ENCODE results near the gene TREH. TPM values are rescaled to one million over a fixed set of nuclear protein-coding genes. Genes with fewer than 3 reads are reported as not detected.
"Not testable (repeated sequence)": the region's sequence is repeated elsewhere in the genome, so short reads cannot be mapped to it uniquely, and the experiment has no call there.

TREH gene
- total and polyA plus RNA-seq, 4 donors: 0.17 to 1.1 (median 0.19) TPM; not detected in 1

DNA sequence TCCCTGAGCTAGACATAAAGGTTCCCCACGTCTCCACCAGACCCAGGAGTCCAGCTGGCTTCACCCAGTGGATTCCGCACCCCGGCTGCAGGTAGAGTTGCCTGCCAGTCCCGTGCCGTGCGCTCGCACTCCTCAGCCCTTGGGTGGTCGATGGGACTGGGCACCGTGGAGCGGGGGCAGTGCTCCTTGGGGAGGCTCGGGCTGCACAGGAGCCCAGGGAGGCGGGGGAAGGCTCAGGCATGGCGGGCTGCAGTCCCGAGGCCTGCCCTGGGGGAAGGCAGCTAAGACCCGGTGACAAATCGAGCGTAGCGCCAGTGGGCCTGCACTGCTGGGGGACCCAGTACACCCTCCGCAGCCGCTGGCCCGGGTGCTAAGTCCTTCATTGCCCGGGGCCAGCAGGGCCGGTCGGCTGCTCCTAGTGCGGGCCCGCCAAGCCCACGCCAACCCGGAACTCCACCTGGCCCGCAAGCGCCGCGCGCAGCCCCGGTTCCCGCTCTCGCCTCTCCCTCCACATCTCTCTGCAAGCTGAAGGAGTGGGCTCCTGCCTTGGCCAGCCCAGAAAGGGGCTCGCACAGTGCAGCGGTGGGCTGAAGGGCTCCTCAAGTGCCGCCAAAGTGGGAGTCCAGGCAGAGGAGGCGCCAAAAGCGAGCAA, 9.5 kb upstream of the TREH start:
- H3K4me1 ChIP-seq (ENCODE audit: control insufficient read depth in 5 of 5, insufficient read depth in 5 of 5, low read length in 5 of 5): no peaks in the 10 kb centered on the region
- H3K27ac ChIP-seq (ENCODE audit: low read depth in 1 of 2, low read length in 1 of 2): no peak overlapping the region
- 80 to 85% methylated on average over 39 to 41 of the region's 41 CpGs for WGBS, 2 donors
- no peak for DNase-seq
- H3K4me3 ChIP-seq: no peak overlapping the region
- no peak overlapping the region for H3K9ac ChIP-seq (ENCODE audit: insufficient read depth in 1 of 2, low read length in 2 of 2)
- H3K9me3 ChIP-seq (ENCODE audit: control insufficient read depth in 4 of 4, insufficient read depth in 3 of 4, low read length in 3 of 4): no peaks in the 10 kb centered on the region
- ATAC-seq (ENCODE audit: insufficient read depth, low FRiP score): no peak
- H3K27me3 ChIP-seq (ENCODE audit: control insufficient read depth in 3 of 3, insufficient read depth in 3 of 3, low read length in 2 of 3): no peaks in the 10 kb centered on the region
- no peaks in the 10 kb centered on the region for H3K36me3 ChIP-seq (ENCODE audit: control insufficient read depth in 4 of 4, insufficient read depth in 4 of 4, low read length in 4 of 4)
- TF ChIP-seq, protein P1, sequence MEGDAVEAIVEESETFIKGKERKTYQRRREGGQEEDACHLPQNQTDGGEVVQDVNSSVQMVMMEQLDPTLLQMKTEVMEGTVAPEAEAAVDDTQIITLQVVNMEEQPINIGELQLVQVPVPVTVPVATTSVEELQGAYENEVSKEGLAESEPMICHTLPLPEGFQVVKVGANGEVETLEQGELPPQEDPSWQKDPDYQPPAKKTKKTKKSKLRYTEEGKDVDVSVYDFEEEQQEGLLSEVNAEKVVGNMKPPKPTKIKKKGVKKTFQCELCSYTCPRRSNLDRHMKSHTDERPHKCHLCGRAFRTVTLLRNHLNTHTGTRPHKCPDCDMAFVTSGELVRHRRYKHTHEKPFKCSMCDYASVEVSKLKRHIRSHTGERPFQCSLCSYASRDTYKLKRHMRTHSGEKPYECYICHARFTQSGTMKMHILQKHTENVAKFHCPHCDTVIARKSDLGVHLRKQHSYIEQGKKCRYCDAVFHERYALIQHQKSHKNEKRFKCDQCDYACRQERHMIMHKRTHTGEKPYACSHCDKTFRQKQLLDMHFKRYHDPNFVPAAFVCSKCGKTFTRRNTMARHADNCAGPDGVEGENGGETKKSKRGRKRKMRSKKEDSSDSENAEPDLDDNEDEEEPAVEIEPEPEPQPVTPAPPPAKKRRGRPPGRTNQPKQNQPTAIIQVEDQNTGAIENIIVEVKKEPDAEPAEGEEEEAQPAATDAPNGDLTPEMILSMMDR (IDR thresholded peaks at IDR 0.05; ENCODE audit: control extremely low read depth, extremely low read depth): no peak

DNA sequence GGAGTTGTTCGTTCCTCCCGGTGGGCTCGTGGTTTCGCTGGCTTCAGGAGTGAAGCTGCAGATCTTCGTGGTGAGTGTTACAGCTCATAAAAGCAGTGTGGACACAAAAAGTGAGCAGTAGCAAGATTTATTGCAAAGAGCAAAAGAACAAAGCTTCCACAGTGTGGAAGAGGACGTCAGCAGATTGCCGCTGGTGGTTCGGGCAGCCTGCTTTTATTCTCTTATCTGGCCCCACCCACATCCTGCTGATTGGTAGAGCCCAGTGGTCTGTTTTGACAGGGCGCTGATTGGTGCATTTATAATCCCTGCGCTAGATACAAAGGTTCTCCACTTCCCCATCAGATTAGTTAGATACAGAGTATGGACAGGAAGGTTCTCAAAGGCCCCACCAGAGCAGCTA, 8.9 kb upstream of the TREH start:
- not testable (repeated sequence) for H3K4me3 ChIP-seq; ATAC-seq (ENCODE audit: insufficient read depth, low FRiP score); H3K27ac ChIP-seq (ENCODE audit: low read depth in 1 of 2, low read length in 1 of 2); DNase-seq; H3K36me3 ChIP-seq (ENCODE audit: control insufficient read depth in 4 of 4, insufficient read depth in 4 of 4, low read length in 4 of 4); H3K9ac ChIP-seq (ENCODE audit: insufficient read depth in 1 of 2, low read length in 2 of 2); H3K9me3 ChIP-seq (ENCODE audit: control insufficient read depth in 4 of 4, insufficient read depth in 3 of 4, low read length in 3 of 4); H3K27me3 ChIP-seq (ENCODE audit: control insufficient read depth in 3 of 3, insufficient read depth in 3 of 3, low read length in 2 of 3); H3K4me1 ChIP-seq (ENCODE audit: control insufficient read depth in 5 of 5, insufficient read depth in 5 of 5, low read length in 5 of 5)
- WGBS, 2 donors: 64 to 80% methylated on average over 10 of the region's 10 CpGs

DNA sequence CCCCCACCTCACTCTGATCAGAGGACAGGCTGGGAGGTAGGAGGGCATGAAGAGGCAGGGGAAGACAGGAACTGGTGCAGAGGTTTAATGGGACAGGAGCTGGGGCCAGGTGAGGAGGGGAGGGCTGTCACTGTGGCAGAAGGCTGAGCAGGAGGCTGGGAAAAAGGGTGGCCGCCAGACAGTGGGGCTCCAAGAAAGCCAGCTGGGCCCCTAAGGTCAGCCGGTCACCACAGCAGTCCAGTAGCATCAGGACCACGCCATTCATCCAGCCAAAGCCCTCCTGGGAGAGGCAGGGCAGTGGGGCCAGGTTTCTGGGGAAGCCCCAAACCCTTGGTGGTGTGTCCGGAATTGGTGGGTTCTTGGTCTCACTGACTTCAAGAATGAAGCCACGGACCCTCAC, 8.5 kb upstream of the TREH start:
- H3K9me3 ChIP-seq (ENCODE audit: control insufficient read depth in 4 of 4, insufficient read depth in 3 of 4, low read length in 3 of 4): no peaks in the 10 kb centered on the region
- TF ChIP-seq, protein P1 (IDR thresholded peaks at IDR 0.05; ENCODE audit: control extremely low read depth, extremely low read depth): no peak
- WGBS, 2 donors: 90 to 91% methylated on average over 5 of the region's 5 CpGs
- DNase-seq (no peak), ATAC-seq (ENCODE audit: insufficient read depth, low FRiP score) (no peak)
- no peaks in the 10 kb centered on the region for H3K27me3 ChIP-seq (ENCODE audit: control insufficient read depth in 3 of 3, insufficient read depth in 3 of 3, low read length in 2 of 3)
- H3K4me1 ChIP-seq (ENCODE audit: control insufficient read depth in 5 of 5, insufficient read depth in 5 of 5, low read length in 5 of 5): no peaks in the 10 kb centered on the region
- no peak overlapping the region for H3K27ac ChIP-seq (ENCODE audit: low read depth in 1 of 2, low read length in 1 of 2)
- H3K9ac ChIP-seq (ENCODE audit: insufficient read depth in 1 of 2, low read length in 2 of 2): no peak overlapping the region
- H3K36me3 ChIP-seq (ENCODE audit: control insufficient read depth in 4 of 4, insufficient read depth in 4 of 4, low read length in 4 of 4): no peaks in the 10 kb centered on the region
- no peak overlapping the region for H3K4me3 ChIP-seq

DNA sequence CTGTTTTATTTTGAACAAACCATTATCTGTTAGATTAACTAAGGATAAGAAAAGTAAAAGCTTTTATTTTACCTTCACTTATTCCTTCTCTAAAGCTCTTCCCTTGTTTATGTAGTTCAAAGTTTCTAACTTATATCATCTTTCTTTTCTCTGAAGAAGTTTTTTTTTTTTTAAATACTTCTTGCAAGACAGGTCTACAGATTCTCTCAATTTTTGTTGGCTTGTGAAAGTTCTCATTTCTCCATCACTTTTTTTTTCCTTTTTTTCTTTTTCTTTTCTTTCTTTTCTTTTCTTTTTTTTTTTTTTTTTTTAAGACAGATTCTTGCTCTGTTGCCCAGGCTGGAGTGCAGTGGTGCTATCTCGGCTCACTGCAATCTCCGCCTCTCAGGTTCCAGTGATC, 4.7 kb upstream of the TREH start:
- 77 to 98% methylated on average over 2 of the region's 2 CpGs for WGBS, 2 donors

DNA sequence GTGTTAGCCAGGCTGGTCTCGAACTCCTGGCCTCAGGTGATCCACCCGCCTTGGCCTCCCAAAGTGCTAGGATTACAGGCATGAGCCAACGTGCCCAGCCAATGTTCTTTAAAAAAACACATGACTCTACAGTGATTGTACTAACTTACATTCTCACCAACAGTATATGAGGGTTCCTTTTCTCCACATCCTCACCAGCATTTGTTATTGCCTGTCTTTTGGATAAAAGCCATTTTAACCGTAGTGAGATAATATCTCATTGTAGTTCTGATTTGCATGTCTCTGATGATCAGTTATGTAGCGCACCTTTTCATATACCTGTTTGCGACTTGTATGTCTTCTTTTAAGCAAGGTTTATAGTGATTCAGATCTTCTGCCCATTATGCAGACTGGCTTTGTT, 3.5 kb upstream of the TREH start:
- DNase-seq; H3K36me3 ChIP-seq (ENCODE audit: control insufficient read depth in 4 of 4, insufficient read depth in 4 of 4, low read length in 4 of 4); H3K4me1 ChIP-seq (ENCODE audit: control insufficient read depth in 5 of 5, insufficient read depth in 5 of 5, low read length in 5 of 5); H3K27me3 ChIP-seq (ENCODE audit: control insufficient read depth in 3 of 3, insufficient read depth in 3 of 3, low read length in 2 of 3); H3K4me3 ChIP-seq; H3K27ac ChIP-seq (ENCODE audit: low read depth in 1 of 2, low read length in 1 of 2); H3K9me3 ChIP-seq (ENCODE audit: control insufficient read depth in 4 of 4, insufficient read depth in 3 of 4, low read length in 3 of 4); H3K9ac ChIP-seq (ENCODE audit: insufficient read depth in 1 of 2, low read length in 2 of 2); ATAC-seq (ENCODE audit: insufficient read depth, low FRiP score): not testable (repeated sequence)
- 78 to 83% methylated on average over 6 of the region's 6 CpGs for WGBS, 2 donors

More for the DNA sequence above, 4.7 kb upstream of the TREH start:
- no peak for DNase-seq
- no peak for ATAC-seq (ENCODE audit: insufficient read depth, low FRiP score)
- Histone ChIP-seq H3K4me3 (no peak overlapping the region), H3K9ac (ENCODE audit: insufficient read depth in 1 of 2, low read length in 2 of 2) (no peak overlapping the region), H3K36me3 (ENCODE audit: control insufficient read depth in 4 of 4, insufficient read depth in 4 of 4, low read length in 4 of 4) (no peaks in the 10 kb centered on the region), H3K27ac (ENCODE audit: low read depth in 1 of 2, low read length in 1 of 2) (no peak overlapping the region), H3K9me3 (ENCODE audit: control insufficient read depth in 4 of 4, insufficient read depth in 3 of 4, low read length in 3 of 4) (no peaks in the 10 kb centered on the region), H3K4me1 (ENCODE audit: control insufficient read depth in 5 of 5, insufficient read depth in 5 of 5, low read length in 5 of 5) (no peaks in the 10 kb centered on the region), H3K27me3 (ENCODE audit: control insufficient read depth in 3 of 3, insufficient read depth in 3 of 3, low read length in 2 of 3) (peaks cover 0 to 4% (median 0%) of the 10 kb centered on the region in 3 donors)
- TF ChIP-seq, protein P1 (IDR thresholded peaks at IDR 0.05; ENCODE audit: control extremely low read depth, extremely low read depth): no peak

Measured in lung (tissue), 12 donors.